GM12872 (cell line): ENCODE data around the gene SMO.

Source experiments
- TF ChIP-seq, protein P1 (sequence below): IDR thresholded peaks from 3 replicates; pipeline ENCODE4 v1.5.1; 2011; ENCODE audit warnings: low read depth, mild to moderate bottlenecking, low read length, moderate library complexity; ENCODE audit not compliant: insufficient read depth

The SMO gene

GRCh38 chr7:129188372-129188891 is at the start of gene SMO:
Gene SMO (plus strand): TSS chr7:129188633. CDS start chr7:129189152, 519 bp downstream.
- TF ChIP-seq, protein P1, sequence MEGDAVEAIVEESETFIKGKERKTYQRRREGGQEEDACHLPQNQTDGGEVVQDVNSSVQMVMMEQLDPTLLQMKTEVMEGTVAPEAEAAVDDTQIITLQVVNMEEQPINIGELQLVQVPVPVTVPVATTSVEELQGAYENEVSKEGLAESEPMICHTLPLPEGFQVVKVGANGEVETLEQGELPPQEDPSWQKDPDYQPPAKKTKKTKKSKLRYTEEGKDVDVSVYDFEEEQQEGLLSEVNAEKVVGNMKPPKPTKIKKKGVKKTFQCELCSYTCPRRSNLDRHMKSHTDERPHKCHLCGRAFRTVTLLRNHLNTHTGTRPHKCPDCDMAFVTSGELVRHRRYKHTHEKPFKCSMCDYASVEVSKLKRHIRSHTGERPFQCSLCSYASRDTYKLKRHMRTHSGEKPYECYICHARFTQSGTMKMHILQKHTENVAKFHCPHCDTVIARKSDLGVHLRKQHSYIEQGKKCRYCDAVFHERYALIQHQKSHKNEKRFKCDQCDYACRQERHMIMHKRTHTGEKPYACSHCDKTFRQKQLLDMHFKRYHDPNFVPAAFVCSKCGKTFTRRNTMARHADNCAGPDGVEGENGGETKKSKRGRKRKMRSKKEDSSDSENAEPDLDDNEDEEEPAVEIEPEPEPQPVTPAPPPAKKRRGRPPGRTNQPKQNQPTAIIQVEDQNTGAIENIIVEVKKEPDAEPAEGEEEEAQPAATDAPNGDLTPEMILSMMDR, result no peak

DNA sequence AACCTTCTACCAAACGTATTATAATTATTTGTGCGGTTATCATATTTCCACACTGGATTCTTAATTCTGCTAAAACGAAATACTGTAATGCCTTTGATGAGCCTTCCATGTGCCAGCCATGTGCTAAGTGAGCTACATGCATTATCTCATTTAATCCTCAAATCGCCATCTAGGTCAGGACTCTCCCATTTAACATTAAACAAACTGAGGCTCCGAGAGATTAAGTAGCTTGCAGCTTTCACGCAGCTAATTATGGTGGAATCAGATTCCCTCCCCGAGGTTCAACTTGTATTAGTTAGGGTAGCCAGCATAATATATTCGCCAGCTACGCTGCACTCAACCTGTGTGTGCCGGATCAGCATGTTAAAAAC is 44.7 kb upstream of the SMO start:
- TF ChIP-seq, protein P1, result no peak

DNA sequence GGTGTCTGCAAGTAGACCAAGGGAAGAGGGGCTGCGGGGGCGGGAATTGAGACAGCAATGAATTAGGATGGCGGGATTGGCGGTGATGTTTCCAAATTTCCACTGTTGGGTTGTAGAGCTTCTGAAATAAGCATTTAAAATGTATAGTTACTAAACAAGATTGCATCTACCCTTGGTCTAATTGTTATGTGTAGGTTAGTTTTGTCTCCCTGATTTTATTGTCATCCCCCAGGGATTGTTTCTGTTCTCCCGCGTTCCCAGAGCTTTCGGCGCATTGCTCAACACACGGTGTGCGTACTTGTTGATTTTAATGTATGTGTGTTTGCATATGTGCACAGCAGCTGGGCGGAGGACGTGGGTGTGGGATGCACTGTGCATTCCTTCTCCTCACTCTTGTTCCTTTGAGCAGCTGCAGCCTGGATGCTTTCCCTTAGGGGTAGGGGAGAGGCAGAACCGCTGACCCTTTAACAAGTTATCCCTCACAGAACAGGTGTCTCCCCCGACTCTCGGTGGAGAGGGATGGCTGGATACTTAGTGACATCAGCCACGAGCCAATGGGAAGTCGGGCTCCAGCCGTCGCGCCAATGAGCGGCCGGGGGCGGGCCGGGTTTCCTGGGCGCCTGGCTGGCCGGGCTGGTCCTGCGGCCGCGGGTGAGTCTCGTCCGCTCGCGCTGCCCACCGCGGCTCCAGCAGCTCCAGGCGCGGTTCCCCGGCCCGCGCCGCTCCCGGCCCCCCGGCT is 44.2 kb upstream of the SMO start, which contains the start of gene TSPAN33:
TSPAN33 (plus strand) TSS at position 613 of the 739 bp plus-strand sequence. CDS start 274 bp downstream, outside the sequence.
- TF ChIP-seq, protein P1, result no peak

- TF ChIP-seq, protein P1, result peak; percentile 55
These were observed 43.4 kb upstream of the SMO start for GRCh38 chr7:129144834-129145668.

DNA sequence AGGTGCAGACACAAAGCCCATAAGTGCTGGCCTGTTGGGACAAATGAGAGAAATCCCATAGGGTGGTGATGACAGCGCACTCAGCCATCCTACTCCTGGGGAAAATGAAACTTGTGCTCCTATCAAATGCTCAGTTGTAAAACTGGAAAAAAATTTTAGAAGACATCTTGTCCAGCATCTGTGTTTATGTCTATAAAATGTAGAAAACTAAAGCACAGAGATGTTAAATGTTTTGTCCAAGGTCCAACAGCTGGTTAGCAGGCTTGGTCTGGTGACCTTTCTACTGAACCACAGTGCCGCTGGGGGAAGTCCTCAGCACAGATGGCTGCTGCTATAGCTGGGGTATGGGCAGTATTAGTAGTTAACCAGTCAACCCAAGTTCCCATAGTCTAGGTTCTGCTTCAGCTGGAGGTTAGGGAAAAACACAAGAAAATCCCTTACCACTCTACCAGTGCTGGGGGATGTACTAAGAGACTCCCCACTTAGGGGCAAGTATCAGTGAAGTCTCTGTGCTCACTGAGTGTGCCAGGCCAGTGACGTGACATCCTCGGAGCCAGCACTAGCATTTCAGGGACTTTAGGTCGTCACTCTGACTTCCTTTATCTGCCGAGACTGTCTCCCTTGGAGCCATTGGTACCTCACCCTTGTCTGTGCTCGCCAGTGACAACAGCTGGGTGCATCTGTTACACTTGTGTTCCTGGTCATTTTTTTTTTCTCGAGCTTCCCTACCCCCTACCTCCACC is 42.0 kb upstream of the SMO start:
- TF ChIP-seq, protein P1, result no peak

DNA sequence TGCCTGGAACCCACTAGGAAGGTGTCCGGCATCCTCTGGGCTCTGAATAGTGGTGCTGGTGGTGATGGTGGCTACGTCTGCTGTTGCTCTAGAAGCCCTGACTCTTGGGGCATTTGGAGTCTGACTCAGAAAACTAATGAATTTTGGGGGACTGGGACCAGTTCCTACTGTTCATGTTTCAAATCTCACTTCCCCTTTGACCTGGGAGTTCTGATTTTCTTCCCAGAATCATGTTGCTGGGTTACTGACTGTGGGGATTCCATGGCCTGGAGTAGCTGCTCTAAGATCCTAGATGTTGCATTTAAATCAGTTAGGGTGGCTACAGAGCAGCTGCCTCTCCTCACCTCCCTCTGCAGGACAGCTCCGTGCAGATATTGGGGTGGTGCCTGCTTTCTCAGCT is 40.7 kb upstream of the SMO start:
- TF ChIP-seq, protein P1, result no peak
